Measurements from ENCODE around the gene GDF15.

DNA sequence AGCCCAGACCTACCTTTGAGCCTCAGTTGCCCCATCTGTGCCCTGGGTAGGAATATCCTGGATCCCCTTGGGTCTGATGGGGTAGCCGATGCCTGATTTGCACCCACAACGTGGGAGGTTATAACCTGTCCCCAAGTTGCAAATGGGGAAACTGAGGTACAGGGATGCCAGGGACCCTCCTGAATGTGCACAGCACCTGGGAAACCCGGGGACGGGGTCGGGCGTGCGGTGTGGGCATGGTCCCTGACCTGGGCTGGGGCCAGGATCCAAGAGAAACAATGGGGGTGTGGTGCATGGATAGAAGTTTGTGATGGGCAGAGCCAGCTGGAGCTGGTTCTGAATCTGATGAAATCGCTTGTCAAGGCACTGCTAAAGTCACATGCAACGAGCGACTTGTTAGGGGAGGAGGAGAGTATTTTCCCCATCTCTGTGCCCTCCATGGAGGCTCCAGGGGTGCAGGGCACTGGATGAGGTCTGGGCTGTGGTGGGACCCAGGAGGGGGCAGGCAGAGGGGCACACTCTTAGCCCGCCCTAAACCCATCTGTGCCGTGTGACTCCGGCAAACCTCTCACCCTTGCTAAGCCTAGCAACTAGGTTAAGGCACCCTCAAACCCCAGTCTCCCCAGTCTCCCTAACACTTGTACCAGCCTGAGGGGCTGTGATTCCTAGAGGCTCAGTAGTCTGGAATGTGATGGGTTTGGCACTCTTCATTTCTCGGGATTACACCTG, 749 bp downstream of the GDF15 start:
- TF ChIP-seq ZNF565 (CRISPR knock-in tag; conservative IDR thresholded peaks at IDR 0.05; ENCODE audit: low read depth) (no peak), PPARA (CRISPR knock-in tag; IDR thresholded peaks at IDR 0.05; ENCODE audit: borderline replicate concordance) (no peak), ZNF8 (CRISPR knock-in tag; IDR thresholded peaks at IDR 0.05) (no peak), TCF4 (CRISPR knock-in tag; IDR thresholded peaks at IDR 0.05; ENCODE audit: borderline replicate concordance) (no peak), ARNTL (CRISPR knock-in tag; IDR thresholded peaks at IDR 0.05; ENCODE audit: borderline replicate concordance, low read depth) (no peak), ZFP3 (CRISPR knock-in tag; IDR thresholded peaks at IDR 0.05) (peak; percentile 76)
- TF ChIP-seq, protein P1, sequence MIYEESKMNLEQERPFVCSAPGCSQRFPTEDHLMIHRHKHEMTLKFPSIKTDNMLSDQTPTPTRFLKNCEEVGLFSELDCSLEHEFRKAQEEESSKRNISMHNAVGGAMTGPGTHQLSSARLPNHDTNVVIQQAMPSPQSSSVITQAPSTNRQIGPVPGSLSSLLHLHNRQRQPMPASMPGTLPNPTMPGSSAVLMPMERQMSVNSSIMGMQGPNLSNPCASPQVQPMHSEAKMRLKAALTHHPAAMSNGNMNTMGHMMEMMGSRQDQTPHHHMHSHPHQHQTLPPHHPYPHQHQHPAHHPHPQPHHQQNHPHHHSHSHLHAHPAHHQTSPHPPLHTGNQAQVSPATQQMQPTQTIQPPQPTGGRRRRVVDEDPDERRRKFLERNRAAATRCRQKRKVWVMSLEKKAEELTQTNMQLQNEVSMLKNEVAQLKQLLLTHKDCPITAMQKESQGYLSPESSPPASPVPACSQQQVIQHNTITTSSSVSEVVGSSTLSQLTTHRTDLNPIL (CRISPR knock-in tag; IDR thresholded peaks at IDR 0.05; ENCODE audit: low read depth) = no peak

Measured in SK-N-SH treated with all-trans-retinoic acid at 6 μM for 48 hours (cell line).